NCI-H524 (cell line): Measurements from ENCODE around the gene RAP1GDS1.
"Not testable (repeated sequence)": the region's sequence is repeated elsewhere in the genome, so short reads cannot be mapped to it uniquely, and the experiment has no call there.

ENCODE experiments used
- DNase-seq, 2 experiments: peaks; one replicate each; lab custom pipeline; 2025; lab: John Stamatoyannopoulos, UW

The RAP1GDS1 gene

DNA sequence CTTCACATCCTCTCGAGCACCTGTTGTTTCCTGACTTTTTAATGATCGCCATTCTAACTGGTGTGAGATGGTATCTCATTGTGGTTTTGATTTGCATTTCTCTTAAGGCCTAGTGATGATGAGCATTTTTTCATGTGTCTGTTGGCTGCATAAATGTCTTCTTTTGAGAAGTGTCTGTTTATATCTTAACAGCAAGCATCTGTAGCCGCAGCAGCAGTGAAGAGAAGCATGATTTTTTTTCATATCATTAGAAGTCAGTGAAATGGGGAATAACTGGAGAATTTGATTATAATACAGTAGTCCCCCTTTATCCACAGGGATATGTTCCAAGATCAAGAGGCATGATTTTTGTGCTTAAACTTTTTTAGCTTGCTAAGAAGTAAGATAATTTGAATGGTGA lies 27.5 kb downstream of the RAP1GDS1 start:
- DNase-seq, result not testable (repeated sequence)

DNA sequence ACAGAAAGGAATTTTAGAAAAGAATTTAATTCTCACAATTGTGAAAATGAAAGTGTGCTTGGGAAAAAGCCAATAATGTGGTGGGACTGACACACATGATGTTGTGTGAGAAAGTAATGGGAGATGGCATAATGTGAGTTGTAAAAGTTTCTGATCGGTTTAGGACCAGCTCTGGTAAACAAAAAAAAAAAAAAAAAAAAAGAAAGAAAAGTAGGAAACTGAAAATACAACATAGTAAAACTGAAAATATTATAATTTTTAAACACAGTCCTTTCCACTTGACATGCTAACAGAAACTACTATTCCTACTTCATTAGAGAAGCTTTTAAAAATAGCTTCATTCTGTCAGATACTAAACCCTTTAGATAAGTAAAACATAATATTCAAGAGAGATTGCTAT lies 28.2 kb downstream of the RAP1GDS1 start:
- no peak for DNase-seq

DNA sequence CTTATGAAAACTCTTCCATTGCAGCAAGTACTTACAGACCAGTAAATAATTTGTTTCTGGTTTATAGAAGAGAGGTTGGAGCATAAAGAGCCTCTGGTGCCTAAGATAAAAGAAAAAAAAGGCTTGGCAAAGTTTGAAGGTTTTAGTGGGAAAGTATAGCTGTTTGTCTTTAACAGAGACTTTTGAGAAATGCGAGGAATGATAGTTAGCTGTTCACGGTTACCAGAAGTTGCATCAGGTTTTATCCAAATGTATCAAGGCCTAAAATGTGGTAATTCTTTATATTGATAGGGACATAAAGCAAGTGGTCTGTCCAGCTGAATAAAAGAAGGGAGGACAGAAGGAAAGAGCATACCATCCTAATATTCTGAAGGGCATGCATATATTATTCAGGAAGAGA lies 29.3 kb downstream of the RAP1GDS1 start:
- DNase-seq, result no peak

DNA sequence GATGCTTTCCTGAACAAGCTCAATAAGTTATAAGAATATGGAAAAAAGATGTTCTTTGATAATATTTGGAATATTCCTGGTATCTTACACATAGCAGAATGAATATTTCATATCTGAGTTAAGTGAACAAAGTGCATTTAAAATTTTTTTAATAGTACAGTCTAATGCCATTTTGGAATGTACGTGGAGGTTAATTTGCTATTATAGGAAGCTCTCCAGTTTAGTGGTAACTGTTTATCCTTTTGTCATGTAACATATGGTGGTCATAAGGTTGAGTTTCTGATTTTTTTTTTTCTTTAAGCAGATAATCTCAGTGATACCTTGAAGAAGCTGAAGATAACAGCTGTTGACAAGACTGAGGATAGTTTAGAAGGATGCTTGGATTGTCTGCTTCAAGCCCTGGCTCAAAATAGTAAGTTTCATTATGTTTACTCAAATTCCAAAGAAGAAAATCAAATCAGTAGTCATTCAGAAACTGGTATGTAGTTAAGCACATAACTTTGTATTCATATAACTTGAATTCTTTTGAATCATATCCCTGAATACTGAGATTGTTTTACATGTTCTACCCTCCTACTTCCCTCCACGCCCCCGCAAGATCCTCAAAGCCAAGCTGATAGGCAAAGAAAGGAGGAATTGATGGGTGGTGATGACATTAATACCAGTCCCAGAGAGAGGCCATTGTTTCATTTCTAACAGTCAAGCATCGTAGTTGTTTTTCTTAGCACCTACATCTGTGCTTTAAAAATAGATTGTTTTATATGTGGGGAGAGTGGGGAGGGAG lies 32.1 kb downstream of the RAP1GDS1 start:
- DNase-seq, result peak; percentile 4 to 53

DNA sequence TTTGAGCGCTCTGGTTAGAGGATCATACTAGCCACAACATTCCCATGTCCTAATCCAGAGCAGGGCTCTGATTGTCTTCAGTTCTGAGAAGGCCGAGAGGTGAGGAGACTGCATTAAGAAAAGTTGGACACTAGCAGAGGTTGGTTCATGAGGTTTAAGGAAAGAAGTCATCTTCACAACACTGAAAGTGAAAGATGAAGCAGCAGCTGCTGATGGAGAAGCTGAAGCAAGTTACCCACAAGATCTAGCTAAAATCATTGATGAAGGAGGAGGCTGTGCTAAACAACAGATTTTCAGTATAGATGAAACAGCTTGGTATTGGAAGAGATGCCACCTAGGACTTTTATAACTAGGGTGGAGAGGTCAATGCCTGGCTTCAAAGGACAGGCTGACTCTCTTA lies 36.8 kb downstream of the RAP1GDS1 start:
- DNase-seq, result no peak

DNA sequence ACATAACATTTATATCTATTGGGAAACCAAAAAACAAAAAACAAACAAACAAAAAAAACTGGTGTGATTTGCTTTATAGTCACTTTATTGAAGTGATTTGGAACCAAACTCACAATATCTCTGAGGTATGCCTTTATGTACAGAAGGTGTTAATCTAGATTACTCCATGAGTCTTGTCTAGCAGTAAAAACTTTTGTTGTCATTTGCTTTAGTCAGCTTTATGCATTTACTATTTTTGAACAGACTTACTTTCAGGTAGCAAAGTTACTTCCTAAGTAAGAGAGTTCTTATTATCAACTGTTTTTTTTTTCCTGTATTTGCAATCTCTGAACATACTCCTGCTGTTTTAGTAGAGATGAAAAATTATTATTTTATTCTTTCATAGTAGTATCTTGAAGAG lies 39.5 kb downstream of the RAP1GDS1 start:
- no peak for DNase-seq

DNA sequence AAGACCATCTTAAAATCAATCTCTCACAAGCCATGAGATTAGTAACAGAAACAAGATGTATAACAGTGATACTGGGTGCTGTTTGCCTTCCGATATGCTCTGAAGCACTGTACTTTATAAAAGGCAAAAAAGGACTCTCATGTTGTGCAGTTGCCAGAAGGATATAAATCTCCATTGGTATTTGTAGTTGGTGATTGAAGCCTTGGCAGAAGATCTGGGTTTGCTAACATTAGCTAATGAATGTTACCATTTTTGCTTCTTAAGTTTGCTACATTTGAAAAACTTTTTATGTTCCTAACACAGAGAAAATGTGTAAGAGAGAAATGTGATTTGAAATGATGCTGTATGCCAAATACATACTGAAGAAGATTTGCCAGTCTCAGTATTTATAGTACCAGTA lies 44.4 kb downstream of the RAP1GDS1 start:
- no peak for DNase-seq

DNA sequence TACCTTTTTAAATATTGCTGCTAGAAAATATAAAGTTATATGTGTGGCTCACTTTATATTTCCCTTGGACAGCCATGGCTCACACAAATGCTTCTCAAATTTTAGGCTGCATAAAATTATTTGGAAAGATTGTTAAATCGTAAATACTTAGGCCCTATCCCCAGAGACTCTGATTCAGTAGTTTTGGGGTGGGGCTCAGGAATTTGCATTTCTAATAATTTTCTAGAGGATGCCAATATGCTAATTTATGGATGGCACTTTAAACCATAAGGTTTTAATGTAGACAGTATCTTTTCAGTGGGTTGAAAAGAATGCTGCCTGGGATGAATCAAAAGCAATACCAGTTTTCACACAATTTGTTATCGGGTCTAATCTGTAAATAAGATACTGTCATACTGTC lies 49.7 kb downstream of the RAP1GDS1 start:
- DNase-seq, result no peak

DNA sequence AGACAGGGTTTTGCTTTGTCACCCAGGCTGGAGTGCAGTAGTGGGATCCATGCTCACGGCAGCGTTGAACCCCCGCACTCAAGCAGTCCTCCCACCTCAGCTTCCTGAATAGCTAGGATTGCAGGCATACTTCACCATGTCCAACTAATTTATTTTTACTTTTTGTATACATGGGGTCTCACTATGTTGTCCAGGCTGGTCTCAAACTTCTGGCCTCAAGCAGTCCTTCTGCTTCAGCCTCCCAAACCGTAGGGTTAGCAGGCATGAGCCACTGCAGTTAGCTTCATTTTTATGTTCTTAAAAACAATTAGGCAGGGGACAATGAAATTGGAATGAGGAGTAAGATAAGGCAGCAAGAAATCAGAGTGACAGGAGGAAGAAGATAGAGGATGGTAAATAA lies 50.5 kb downstream of the RAP1GDS1 start:
- DNase-seq, result no peak

DNA sequence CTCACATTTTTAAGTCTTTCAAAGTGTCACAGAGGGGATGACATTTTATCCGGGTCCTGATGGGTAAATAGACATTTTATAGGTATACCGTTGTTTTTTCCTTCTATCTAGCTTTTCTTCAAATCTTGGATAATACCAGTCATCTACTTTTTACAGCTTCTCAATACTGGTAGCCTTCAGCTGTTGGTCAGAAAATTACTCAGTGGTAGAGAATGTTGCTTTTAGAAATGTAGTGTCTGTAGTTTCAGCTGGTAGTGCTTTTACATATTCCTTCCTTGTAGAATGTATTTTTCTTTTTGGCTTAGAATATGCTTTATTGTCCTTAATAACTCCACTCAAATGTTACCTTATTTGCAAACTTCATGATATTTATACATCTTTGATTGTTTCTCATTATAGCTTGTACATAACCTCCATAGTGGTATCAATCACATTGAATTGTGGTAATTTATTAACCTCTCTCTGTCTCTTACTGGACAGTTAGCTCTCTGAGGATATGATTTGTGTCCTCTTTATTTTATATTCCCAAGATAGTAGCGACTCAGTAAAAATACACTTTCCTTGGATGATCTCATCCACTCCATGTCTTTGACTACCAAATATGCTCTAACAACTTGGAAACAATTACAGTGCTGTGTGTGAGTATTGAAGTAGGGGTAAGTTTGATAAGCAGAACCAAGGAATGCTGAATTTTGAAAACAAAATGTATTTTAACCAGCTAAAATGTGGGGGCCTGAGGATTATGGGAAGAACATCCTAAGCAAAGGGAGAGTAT lies 53.8 kb downstream of the RAP1GDS1 start:
- no peak for DNase-seq

DNA sequence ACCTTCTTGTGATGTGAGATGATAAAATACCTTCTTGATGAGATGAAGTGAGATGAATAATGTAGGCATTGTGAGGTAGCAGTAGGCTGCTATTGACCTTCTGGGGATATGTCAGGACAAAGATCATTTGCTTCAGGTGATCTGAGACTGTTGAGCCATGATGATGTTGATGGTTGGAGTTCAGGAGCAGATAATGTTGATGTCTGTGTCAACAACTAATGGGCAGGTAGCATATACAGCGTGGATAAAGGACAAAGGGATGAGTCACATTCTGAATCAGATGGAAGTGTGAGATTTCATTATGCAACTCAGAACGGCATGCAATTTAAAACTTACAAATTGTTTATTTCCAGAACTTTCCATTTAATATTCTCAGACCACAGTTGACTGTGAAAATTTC lies 57.3 kb downstream of the RAP1GDS1 start:
- no peak for DNase-seq

DNA sequence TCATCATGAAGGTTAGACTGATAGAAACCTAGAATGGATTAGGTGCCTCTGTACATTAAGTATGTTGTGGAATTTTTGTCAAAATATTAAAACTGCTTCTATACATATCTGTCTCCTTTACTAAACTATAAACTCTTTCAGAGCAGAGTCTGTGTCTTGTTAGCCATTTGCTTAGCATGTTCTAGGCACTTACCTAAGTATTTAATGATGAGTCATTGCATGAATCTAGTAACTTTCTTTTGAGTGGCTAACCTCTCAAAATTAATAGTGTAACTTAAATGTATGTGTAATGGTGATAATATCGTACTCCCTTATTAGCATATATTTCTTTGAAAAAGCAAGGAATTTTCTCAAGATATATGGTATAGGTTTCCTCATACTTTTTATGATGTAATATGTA lies 57.8 kb downstream of the RAP1GDS1 start:
- DNase-seq, result no peak

DNA sequence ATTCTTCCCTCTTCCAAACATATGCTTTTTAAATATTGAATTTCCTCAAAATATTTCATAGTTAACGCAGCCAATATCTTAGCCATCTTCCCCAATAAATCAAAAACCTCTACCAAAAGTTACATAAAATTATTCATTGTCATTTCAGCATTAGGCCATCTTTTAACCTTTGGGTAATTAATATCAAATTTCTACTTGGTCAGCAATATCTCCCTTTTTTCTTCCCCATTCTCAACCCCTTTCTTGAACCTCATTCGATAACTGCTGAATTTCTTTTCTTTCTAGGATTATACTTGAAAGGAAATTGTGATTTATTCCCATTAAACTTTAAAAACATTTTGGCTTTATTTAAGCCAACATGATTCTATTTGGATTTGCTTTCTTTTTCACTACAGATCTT lies 65.0 kb downstream of the RAP1GDS1 start:
- no peak for DNase-seq

DNA sequence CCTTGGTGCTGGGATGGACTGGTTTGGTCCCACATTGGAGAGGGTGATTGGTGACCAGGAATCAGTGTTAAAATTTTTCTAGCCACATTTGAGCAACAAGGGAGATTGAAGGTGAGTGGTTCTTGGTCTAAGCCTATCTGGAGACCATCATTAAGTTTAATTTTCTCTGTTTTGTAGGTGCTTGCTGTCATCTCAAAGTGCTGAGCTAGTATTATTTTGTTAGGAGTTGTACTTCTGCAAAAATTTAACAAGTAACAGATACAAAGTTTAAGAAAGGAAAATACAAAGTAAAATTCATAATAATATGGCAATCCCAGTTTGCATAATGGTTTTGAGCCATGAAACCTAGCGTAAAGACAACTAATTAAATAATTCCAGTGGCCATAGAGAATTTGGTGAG lies 66.5 kb downstream of the RAP1GDS1 start:
- no peak for DNase-seq

DNA sequence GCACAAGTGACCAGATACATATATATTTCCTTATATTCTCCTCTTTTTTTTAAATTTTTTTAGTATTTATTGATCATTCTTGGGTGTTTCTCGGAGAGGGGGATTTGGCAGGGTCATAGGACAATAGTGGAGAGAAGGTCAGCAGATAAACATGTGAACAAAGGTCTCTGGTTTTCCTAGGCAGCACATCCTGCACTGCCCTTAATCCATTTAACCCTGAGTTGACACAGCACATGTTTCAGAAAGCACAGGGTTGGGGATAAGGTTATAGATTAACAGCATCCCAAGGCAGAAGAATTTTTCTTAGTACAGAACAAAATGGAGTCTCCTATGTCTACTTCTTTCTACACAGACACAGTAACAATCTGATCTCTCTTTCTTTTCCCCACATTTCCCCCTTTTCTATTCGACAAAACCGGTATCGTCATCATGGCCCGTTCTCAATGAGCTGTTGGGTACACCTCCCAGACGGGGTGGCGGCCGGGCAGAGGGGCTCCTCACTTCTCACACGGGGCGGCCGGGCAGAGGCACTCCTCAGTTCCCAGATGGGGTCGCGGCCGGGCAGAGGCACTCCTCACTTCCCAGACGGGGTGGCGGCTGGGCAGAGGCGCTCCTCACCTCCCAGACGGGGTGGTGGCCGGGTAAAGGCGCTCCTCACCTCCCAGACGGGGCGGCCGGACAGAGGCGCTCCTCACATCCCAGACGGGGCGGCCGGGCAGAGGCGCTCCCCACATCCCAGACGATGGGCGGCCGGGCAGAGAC lies 68.9 kb downstream of the RAP1GDS1 start:
- DNase-seq, result not testable (repeated sequence)

DNA sequence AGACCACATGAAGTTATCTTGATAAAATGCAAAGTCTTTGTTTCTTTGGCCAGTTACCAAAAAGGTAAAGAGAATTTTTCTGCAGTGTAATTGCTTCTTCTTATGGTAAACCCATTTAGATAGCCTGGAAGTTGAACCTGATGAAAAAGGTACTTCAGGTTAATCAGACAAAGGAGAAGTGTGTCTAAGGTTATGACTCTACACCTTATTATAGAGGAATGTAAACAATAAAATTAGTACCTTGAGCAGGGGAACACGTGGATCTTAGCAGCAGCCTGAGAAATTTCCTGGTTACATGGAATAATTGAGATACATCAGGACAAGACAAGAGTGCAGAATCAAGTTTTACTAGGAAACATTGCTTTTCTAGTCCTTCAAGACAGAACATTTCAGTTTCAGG lies 70.8 kb downstream of the RAP1GDS1 start:
- DNase-seq, result no peak

DNA sequence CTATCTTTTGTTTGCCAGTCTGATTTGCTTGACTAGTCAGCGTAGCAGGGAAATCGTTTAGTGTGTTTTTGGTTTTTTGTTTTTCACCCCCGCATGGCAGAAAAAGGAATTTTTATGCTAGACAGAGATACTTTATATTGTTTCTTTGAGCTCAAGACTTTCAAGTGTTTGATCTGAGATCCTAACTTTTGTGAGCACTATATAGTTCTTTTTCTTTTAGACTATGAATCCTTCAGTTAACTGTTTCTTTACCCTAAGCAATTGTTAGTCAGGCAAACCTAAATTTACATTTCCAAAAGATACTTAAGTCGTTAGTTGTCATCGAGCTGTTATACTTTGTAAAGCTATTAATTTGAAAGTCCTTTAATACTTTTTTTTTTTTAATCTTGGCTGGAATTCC lies 73.3 kb downstream of the RAP1GDS1 start:
- no peak for DNase-seq

DNA sequence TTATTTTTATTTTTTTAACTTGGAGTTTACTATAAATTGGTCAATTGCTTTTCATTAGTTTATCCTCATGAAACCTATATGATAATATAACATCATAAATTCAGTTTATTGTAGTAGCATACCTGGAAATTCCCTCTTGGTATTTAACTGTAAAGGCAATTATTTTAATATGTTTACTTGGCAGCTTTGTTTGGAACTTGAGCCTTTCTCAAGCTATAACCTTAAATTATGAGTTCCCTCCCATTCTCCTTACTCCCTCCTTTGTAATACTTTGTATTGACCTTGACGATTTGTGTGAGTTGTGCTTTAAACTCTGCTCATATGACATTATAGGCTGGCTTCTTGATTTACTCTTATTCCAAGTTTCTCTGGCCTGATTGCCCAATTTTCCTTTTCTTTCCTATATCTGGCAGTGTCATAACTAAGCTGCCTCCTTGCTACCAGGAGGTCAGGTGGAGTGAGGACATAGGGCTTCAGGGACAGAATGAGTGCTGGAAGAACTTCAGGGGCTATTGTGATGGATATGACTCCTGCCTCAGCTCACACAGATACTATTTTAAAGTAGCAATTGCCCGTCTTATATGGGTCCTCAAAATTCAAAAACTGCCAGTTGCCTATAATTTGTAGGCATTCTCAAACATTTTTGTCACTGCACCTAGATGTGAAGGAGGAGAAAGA lies 77.7 kb downstream of the RAP1GDS1 start:
- no peak for DNase-seq

DNA sequence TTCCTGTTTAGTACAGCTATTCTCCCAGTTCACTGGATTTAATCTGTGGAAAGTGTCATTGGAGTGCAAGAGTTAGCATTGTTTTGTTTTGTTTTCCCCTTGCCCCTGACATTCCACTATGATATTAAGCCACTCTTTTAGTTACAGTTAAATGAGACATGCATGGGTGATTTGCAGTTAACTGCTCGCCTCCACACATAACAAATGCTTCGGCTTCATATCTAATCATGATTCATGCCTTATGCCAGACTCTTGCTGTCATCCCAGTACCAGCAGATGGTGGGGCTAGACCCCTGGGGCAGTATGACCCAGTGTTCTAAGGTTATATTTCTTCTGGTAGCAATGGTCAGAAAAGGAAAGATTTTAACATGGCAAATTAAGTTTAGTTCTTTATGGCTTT lies 80.1 kb downstream of the RAP1GDS1 start:
- DNase-seq, result peak; percentile 2 to 74

DNA sequence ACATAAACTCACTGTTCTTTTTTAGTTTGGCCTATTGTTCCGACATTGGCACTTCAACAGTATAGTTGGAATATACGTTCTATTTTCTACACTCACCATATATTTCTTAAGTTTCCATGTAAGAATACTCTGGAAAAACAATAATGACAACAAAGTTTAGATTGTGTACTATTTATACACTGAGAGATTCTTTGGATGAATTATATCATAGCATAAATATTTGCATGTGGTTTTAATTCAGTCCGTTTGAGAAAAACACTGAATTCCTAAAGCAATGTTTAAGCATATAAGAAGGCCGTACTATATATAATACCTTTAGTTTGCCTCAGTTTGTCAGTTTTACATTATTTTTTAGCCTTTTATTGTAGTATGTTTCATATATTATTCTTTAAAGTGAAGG lies 82.4 kb downstream of the RAP1GDS1 start:
- no peak for DNase-seq

DNA sequence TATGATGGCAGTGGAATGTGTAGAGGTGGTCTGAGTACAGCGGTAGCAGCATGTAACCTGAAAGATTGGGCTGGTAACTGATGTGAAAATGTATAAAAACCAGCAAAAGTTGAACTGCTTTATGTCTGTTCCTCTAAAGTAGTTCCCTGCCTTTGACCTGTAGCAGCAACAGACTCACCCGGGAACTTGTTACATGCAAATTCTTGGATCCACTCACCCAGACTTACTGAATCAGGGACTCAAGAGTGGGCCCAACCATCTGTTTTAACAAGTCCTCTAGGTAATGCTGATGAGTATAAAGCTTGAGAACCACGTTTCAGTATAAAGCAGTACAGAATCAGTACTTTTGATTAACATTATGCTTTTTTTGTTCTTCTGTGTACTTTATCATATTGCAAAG lies 84.7 kb downstream of the RAP1GDS1 start:
- peak; percentile 59 to 81 for DNase-seq

DNA sequence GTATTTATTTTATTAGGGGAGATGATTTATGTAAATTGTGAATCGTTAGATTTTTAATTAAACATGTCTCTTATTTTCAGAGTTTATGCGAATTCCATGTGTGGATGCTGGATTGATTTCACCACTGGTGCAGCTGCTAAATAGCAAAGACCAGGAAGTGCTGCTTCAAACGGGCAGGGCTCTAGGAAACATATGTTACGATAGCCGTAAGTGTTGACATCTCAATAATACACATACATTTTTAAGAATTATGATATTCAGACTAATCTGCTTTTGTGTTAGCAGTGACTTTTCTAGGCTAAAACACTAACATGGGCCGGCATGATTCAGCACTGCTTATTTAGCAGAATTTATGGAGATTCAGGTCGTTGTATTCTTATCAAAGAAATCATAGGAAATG lies 91.2 kb downstream of the RAP1GDS1 start:
- no peak for DNase-seq
